ENCODE measurements around the gene SBK2.
"Not testable (repeated sequence)": the region's sequence is repeated elsewhere in the genome, so short reads cannot be mapped to it uniquely, and the experiment has no call there.

The SBK2 gene

DNA sequence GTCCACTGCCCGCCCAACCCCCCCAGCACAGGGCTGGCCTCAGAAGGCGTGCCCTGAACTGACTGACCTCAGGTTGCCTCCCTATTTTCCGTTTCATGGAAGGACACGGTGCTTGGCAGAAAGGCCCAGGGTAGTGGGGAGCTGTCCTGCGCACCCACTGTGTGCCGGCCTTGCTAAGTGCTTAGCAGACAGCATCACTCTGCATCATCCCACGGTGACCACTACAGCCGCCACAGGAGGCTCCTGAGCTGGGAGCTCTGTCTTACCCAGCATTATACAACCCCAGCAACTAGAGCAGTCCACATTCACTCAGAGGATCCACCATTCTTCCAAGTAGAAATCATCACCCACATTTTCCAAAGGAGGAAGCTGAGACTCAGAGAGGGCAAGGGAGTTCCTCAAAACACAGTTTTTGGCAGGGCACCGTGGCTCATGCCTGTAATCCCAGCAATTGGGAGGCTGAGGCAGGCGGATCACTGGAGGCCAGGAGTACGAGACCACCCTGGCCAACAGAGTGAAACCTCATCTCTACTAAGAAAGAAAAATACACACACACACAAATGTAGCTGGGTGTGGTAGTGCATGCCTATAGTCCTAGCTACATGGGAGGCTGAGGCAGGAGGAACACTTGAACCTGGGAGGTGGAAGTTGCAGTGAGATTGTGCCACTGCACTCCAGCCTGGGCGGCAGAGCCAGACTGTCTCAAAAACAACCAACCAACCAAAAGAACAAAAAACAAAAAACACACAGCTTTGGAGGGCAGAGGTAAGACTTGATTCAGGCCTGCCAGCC is 1.6 kb downstream of the SBK2 start:
- DNase-seq (ENCODE audit: low read depth), result no peak

DNA sequence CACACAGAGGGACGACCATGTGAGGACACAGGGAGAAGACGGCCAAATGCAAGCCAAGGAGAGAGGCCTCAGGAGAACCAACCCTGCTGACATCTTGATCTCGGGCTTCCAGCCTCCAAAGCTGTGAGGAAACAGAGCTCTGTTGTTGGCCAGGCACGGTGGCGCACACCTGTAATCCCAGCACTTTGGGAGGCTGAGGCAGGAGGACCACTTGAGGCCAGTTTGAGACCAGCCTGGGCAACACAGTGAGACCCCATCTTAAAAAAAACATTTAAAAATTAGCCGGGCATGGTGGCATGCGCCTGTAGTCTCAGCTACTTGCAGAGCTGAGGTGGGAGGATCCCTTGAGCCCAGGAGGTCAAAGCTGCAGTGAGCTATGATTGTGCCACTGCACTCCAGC is 2.7 kb downstream of the SBK2 start:
- DNase-seq (ENCODE audit: low read depth), result not testable (repeated sequence)

DNA sequence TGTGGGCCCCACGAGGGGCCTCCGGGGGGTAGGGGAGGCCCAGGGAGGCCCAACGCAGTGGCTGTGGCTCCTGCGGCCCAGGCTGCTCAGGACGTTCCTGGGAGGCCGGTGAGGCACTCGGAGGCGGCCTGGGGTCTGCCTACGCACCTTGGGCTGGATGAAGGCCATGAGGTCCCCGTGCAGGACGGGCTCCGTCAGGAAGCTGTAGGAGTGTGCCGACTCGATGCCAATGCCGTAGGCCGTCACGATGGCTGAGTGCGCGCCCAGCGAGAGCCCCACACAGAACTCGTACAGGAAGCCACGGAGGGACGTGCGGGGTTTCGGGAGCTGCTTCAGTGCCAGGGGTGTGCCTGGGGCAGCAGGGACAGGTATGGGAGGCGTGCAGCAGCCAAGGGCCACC is 5.9 kb downstream of the SBK2 start:
- DNase-seq (ENCODE audit: low read depth), result no peak

DNA sequence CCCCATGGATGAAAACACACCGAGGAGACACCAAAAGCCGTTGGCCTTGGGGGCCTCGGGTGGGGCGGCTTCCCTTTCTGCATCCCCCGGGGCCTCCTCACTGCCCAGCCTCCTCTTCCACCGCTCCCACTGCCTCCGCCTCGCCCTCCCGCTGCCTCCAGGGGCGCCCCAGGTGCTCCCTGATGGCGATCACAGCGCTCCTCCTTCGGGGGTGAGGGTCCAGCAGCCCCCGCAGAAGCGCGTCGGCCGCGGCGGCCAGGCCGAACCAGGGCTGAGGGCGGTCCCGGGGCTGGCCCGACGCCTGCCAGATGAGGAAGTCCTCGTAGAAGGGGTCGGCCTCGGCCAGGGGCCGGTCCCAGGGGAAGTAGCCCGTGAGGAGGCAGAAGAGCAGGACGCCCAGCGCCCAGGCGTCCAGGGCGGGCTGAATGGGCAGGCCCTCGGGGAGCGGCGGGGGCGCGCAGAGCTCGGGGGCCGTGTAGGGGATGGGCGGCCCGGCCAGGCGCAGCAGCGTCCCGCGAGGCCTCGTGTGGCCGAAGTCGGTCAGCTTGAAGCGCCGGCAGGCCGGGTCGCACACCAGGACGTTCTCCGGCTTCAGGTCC is 7.2 kb downstream of the SBK2 start:
- DNase-seq (ENCODE audit: low read depth), result no peak

DNA sequence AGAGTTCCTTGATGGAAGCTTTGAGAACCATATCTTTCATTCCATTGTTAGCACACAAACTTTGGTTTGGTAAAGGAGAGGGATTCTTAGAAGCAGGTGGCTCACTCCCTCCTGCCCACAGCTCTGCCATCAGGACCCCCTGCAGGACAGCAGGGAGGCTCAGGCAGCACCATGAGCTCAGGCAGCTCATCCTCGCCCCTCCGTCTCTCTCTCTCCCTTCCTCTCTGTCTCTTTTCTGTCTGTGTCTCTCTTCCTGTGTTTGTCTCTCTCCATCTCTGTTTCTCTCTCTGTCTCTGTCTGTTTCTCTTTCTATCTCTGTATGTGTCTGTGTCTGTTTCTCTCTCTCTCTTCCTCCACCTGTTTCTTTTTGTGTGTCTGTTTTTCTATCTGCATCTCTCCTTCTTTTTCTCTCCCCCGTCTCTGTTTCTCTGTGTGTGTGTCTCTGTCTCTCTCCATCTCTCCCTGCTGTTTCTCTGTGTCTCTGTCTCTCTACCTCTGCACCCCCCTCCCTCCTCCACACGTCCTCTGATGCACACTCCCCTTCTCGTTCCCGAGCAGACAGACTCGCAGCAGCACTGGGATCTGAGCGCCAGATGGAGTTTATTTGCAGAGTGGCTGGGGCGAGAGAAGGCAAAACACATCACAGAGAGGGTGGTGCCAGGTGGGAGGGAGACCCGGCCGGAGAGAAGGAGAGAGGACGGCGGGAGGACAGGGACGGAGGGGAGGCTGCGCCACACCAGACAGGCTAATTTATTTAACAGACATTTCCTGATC is 8.7 kb downstream of the SBK2 start:
- DNase-seq (ENCODE audit: low read depth), result no peak

DNA sequence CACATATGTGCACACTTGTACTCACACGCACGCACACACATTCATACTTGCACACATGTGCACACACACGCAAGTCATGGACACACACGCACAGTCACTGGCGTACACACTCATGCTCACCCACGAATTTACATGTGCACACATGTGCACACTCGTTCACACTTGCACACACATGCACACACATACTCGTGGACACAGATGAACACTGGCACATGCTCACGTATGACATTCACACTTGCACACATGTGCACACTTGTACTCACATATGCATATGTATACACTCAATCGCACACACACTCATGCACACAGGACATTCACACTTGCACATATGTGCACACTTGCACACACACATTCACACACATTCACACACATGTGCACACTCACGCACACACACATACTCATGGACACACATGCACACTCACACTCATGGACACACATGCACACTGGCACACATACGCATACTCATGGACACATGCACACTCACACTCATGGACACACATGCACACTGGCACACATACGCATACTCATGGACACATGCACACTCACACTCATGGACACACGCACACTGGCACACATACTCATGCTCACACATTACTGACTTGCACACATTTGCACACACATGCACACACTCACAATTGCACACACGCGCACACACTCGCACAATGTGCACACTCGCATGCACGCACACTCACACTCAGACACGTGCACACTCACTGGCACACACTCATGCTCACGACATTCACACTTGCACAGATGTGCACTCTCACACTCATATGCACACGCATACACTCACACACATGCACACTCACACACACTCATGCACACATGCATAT is 9.5 kb downstream of the SBK2 start:
- no peak for DNase-seq (ENCODE audit: low read depth)

DNA sequence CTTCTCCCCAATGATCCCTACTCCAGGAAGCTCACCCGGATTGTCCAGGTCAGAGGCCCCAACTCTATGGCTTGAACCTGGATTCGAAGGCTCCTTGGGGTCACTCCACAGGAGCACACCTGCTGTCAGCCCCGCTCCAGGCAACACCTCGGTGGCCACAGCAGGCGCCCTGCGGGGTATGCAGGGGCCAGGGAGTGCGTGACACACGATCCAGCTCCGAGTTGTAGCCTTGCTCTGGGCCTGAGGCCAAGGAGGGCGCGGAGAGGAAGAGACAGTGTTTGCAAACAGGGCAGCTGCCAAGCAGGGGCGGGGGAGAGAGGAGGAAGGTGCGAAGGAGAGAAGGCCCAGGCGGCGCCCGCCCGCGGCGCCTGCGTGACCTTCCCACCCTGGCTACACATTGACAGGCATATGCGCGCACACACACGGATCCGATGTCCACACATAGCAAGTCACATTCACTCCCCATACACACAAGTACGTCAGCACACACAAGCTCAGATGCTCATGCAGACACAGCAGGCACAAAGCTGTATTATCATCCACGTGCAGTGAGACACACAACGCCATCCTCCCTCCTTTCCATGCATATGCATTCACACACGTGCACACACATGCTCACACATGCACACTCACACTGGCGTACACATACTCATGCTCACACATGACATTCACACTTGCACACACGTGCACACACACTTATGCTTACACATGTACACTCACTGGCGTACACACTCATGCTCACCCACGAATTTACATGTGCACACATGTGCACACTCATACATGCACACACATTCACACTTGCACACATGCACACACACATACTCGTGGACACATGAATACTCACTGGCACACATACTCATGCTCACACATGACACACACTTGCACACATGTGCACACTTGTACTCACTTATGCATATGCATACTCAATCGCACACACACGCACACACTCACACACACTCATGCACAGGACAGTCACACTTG is 10.4 kb downstream of the SBK2 start:
- DNase-seq (ENCODE audit: low read depth), result no peak

DNA sequence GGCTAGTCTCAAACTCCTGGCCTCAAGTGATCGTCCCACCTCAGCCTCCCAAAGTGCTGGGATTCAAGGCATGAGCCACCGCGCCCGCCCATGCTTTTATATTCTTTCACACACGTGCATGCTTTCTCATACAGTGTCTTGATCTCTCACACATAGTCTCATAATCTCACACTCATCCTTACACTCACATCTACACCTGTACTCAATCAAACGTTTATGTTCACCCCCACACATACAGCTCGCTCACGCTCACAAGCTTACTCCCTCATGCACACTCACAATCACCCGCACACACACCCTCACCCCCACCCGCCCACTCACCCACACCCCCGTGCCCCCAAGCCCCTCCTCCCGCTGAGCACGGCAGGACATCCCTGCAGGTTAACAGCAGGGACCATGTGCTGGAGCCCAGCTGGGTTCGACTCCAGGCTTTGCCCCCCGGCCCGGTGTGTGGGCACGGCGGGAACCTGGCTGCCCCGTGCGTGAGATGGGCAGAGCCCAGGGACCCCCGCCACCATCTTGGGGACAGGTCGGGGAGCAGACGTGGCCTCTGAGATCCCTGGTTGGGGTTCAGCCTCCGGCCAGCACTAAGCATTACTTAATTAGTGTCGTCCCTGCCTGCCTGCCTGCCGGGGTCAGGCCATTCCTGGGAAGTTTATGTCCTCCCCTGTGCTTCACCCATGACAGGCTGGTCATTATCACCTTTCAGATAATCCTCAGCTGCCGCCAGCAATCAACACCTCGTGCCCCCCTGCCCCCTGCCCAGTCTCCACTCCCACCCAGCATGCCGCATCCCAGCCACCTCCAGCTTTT is 11.4 kb downstream of the SBK2 start:
- no peak for DNase-seq (ENCODE audit: low read depth)

DNA sequence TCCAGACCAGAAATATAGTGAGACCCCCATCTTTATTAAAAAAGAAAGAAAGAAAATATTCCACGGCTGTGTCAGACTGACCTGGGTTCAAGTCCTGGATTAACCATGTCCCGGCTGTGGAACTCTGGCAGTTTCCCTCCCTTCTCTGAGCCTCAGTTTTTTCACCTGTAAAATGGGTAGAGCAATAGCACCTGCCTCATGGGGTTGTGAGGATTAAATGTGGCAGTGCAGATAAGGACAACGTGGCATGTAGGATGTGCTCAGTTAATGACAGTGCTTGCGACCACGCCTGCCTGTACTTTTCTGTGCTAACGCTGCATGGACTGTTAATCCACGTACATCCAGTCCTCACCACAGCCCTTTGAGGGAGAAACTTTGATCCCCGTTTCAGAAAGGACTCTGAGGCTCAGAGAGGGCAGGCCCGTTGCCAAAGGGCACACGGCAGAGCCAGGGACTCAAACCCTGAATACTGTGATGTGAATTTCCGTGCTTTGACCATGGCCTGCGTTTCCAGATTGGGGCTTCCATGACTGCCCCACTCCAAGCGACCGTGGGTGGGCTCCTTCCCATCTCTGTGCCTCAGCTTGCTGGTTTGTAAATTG is 16.1 kb downstream of the SBK2 start:
- no peak for DNase-seq (ENCODE audit: low read depth)

DNA sequence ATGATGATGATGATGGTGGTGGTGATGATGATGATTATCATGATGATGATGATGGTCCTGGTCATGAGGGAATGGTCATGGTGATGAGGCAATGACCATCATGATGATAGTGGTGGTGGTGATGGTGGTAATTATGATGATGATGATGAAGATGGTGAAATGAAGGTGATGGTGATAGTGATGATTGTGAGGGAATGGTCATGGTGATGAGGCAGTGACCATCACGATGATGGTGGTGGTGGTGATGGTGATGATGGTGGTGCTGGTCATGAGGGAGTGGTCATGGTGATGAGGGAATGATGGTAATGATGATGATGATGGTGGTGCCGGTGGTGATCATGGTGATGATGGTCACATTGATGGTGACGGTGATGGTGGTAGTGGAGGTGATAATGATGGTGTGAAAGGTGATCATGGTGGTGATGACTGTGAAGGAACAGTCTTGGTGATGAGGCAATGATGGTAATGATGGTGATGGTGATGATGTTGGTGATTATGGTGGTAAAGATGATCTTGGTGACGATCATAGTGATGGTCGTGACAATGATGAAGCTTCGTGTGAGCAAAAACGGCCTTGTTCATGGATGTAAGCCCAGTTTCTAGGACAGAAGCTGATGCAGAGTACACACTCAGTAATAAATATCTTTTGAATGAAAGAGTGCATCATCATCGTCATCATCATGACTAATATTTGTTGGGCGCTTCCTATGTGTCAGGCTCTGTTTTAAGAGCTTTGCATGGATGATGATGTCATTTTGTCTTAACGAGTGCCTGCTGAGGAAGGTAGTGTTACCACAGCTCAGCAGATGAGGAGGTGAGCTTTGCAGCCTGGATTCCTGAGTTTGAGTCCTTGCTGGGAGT is 17.3 kb downstream of the SBK2 start:
- DNase-seq (ENCODE audit: low read depth), result no peak

DNA sequence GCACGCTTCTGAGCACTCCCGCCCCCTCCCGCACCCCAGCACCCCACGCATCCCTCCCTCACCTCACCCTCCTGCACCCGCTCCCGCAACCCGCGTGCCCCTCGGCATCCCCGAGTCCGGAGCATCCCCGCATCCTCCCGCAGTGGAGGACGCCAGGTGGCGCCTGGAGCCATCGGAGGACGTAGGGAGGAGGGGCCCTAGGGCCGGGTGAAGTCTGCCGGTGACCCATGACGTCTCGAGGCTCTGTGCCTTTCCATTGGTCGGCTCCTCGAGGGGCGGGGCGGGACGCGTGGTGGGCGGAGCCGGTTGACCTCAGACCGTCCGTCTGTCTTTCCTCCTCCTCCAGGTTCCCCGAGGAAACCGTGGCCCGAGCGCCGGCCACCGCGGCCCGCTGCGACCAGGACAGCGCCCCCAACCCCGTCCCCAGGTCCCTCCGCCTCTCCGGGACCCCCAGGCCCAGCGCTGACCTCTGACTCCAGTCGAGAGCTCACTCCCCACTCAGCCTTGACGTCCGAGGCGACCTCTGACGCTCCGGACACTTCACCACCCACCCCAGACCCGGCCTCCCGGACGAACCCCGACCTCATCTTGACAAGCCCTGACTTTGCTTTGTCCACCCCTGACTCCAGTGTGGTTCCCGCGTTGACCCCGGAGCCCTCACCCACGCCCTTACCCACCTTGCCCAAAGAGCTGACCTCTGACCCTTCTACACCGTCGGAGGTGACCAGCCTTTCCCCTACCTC is 19.9 kb downstream of the SBK2 start:
- peak; percentile 87 for DNase-seq (ENCODE audit: low read depth)

DNA sequence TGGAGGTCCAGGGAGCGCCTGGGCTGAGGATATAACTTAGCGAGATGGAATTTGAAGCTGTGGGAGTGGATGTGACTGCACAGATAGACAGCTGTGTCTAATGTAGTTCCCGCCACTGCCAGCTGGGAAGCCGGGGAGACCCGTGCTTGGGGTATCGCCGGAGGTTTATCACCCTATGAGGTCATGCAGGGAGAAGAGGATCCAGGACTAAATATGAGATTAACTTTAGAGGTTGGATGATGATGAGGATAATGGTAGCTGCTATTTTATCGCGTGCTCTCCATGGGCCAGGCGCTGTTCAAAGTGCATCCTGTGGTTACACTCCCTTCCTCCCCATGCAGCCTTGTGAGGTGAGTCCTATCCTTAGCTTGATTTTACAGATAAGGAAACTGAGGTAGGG is 28.8 kb downstream of the SBK2 start:
- DNase-seq (ENCODE audit: low read depth), result no peak

DNA sequence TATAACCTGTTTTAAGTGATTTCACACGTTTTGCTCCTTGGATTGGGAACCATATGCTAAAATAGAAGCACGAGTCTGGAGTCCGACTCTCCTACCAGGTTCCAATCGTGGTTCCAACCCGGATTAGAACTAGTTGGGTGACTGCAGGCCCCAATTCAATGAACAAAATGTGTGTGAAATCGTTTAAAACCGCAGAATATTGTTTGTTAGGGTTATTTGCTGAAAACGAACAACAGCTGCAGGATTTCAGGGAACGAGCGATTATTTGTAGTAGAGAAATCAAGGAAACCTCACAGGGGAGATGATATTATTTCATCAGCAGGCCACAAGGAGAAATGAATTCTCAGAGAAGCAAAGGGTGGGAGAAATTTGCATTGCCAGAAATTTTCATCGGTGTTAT is 32.0 kb downstream of the SBK2 start:
- DNase-seq (ENCODE audit: low read depth), result no peak

DNA sequence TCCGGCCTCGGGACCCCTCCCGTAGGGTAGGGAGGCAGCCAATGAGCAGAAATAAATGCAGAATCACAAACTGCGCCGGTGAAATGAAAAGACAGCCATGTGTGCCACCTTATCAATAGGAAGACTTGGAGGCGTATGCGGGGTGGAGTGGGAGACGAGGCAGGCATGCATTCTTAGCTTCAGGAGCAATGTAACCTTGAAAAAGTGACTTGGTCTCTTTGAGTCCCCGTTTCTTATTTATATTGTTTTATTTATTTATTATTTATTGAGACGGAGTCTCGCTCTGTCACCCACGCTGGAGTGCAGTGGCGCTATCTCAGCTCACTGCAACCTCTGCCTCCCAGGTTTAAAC is 32.7 kb downstream of the SBK2 start:
- DNase-seq (ENCODE audit: low read depth), result no peak

DNA sequence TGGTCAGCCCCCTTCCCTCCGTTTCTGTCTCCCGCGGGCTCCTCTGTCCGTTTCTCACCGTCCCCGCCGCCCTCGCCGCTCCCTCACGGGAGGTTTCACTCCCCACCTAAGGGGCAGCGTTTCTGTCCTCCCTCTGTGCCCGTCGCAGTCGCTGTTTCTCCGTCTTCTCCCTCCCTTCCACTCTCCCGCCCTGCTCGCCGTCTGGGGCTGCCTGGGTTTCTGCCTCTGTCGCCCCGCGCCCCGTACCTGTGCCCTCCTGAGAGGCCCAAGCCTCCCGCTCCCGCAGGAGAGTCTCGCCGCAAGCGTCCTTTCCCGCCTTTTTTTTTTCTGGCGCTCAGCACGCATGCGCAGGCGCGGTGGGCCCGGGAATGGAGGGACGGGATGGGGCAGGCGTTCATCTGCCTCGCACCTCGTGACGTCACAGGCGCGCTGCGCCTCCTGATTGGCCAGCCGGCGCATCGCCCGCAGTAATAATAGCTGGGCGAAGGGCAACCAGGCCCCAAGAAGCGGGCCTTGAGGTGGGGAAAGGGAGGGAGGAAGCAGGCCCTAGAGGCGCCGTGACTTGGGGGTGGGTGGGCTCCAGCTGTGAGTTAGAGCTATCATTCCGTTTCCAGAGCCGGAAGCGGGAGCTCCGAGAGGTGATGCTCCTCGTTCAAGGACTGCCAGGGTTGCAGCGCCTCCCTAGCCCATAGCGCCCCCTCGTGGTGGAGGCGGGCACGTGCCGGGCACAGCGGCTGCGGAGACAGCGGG is 33.3 kb downstream of the SBK2 start:
- DNase-seq (ENCODE audit: low read depth), result peak; percentile 89

DNA sequence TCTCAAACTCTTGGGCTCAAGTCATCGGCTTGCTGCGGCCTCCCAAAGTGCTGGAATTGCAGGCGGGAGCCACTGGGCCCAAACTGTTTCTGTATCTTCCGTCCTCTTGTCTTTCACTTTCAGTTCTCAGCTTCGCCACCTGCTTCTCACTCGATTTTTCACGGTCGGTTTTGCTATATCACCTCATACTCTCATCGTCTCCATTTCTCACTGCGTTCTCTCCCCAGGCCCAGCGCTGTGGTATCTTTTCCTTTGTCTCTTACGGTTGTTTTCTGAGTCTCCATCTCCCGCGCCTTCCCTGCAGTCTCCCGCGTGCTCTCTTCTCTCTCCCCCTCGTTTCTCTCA is 33.8 kb downstream of the SBK2 start:
- DNase-seq (ENCODE audit: low read depth), result no peak

DNA sequence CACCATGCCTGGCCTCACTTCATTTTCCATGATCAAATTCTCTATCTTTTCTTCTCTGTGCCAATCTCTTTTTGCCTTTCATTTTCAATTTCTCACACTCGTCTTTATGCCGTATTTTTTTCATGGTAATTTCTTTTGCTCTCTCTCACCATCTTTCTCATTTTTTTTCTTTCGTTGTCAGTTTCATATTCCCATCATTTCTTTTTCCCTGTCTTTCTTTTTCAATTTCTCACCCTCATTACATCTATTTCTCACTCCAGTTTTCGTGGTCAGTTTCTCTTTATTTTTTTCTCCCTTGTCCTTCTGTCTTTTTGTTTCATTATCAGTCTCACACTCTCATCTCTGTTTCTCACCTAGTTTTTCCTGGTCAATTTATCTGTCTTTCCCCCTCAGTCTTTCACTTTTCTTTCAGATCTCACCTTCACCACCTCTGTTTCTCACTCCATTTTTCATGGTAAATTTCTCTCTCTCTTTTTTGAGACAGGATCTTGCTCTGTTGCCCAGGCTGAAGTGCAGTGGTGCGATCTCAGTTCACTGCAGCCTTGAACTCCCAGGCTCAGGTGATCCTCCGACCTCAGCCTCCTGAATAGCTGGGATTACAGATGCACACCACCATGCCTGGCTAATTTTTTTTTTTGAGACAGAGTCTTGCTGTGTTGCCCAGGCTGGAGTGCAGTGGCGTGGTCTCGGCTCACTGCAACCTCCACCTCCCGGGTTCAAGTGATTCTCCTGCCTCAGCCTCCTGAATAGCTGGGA is 34.6 kb downstream of the SBK2 start:
- no peak for DNase-seq (ENCODE audit: low read depth)
